ENCODE results near the gene PCNT. TPM values are rescaled to one million over a fixed set of nuclear protein-coding genes. Genes with fewer than 3 reads are reported as not detected.

PCNT gene
- total RNA-seq, 4 donors from 2014 or later = 200 to 431 (median 290) TPM

DNA sequence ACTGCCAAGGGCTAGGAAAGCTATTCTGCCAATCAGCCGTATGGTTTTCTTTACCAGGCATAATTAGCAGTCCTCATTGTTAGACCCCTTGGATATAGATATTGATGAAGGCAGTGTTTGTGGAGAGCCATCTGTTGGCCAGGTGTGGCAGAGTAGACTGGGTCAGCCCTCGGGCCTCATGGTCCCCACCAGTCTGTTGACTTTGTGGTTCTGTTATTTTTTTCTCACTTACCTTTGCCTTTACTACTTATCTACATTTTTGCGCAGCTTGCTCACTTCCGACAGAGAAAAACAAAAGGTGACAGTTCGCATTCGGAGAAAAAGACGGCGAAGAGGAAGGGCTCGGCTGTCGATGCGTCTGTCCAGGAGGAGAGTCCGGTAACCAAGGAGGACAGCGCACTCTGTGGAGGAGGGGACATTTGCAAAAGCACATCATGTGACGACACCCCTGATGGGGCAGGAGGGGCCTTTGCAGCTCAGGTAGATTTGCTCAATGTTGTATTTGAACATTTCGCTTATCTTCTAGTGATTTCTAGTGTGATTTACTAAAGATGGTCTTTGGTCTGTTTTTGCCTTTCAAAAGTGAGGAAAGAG, 2.3 kb downstream of the PCNT start:
- peaks cover 18 to 26% of the 10 kb centered on the region in 2 donors for H3K4me1 ChIP-seq
- TF ChIP-seq, protein P1, sequence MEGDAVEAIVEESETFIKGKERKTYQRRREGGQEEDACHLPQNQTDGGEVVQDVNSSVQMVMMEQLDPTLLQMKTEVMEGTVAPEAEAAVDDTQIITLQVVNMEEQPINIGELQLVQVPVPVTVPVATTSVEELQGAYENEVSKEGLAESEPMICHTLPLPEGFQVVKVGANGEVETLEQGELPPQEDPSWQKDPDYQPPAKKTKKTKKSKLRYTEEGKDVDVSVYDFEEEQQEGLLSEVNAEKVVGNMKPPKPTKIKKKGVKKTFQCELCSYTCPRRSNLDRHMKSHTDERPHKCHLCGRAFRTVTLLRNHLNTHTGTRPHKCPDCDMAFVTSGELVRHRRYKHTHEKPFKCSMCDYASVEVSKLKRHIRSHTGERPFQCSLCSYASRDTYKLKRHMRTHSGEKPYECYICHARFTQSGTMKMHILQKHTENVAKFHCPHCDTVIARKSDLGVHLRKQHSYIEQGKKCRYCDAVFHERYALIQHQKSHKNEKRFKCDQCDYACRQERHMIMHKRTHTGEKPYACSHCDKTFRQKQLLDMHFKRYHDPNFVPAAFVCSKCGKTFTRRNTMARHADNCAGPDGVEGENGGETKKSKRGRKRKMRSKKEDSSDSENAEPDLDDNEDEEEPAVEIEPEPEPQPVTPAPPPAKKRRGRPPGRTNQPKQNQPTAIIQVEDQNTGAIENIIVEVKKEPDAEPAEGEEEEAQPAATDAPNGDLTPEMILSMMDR (IDR thresholded peaks at IDR 0.05 in 4 of 5, conservative IDR thresholded peaks at IDR 0.05 in 1 of 5) = no peak
- no peak for TF ChIP-seq POLR2A (IDR thresholded peaks at IDR 0.05)
- DNase-seq = no peak
- no peak for ATAC-seq
- in situ Hi-C loops (cut with MboI; ENCODE audit: low sequenced_read_pairs in 4 of 4) = no loop called here
- no peaks in the 10 kb centered on the region for H3K9me3 ChIP-seq
- peaks cover 0 to 15% of the 10 kb centered on the region in 2 donors for H3K36me3 ChIP-seq
- no peak overlapping the region for H3K4me3 ChIP-seq
- no peaks in the 10 kb centered on the region for H3K27me3 ChIP-seq
- peak overlapping the region in 3 of 4 donors; percentile 96 to 100 (median 99) for H3K27ac ChIP-seq
- intact Hi-C loops (cut with DNase I; ENCODE audit: low total_unique reads) = loop anchor here (10.0 kb wide), 1 partner anchor 1991 kb away; the partner anchor contains the start of gene CFAP410

DNA sequence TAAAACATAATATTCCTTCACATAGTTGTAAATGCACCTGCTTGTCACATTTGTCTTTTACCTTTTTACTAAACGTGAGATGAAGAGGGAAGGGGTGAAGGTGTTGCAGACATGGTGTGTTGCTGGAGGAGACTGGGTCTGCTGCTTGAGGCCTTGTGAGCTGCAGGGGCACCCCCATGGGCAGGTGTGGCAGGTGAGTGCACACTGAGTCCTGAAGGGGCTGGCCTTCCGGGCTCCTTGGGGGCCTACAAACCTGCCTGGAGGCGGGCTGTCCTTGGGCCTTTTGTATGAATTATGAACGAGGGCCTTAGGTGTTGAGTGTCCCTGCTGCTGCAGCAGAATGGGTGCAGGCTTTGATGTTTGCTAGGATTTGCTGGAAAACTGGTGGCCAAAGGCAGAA, 3.8 kb downstream of the PCNT start:
- TF ChIP-seq, protein P1 (IDR thresholded peaks at IDR 0.05 in 4 of 5, conservative IDR thresholded peaks at IDR 0.05 in 1 of 5) = no peak
- TF ChIP-seq POLR2A (IDR thresholded peaks at IDR 0.05) = no peak
- Histone ChIP-seq H3K36me3 (peaks cover 0 to 19% of the 10 kb centered on the region in 2 donors), H3K4me3 (no peak overlapping the region), H3K9me3 (no peaks in the 10 kb centered on the region), H3K27ac (no peak overlapping the region), H3K4me1 (peaks cover 10 to 17% of the 10 kb centered on the region in 2 donors), H3K27me3 (no peaks in the 10 kb centered on the region)
- no peak for DNase-seq
- ATAC-seq = no peak
- in situ Hi-C loops (cut with MboI; ENCODE audit: low sequenced_read_pairs in 4 of 4) (no loop called here), intact Hi-C loops (cut with DNase I; ENCODE audit: low total_unique reads) (loop anchor here (1.0 to 10.0 kb wide), 2 partner anchors 11 to 1993 kb away; partner anchors contain the start of gene CFAP410)

DNA sequence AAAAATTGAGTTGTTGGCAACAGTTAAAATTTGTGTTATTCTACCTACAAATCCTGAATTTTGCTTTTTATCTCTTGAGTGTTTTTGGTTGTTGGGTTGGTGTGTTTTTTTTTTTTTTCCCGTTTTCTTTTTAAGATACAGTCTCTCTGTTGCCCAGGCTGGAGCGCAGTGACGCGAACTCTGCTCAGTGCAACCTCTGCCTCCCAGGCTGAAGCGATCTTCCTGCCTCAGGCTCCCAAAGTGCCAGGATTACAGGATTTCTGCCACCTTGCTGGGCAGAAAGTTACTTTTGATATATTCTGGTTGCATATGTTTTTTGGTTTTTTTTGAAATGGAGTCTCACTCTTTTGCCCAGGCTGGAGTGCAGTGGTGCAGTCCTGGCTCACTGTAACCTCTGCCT, 4.2 kb downstream of the PCNT start:
- no peak overlapping the region for H3K27ac ChIP-seq
- in situ Hi-C loops (cut with MboI; ENCODE audit: low sequenced_read_pairs in 4 of 4) (no loop called here), intact Hi-C loops (cut with DNase I; ENCODE audit: low total_unique reads) (loop anchor here (10.0 kb wide), 1 partner anchor 1993 kb away; the partner anchor contains the start of gene CFAP410)
- peaks cover 6 to 13% of the 10 kb centered on the region in 2 donors for H3K4me1 ChIP-seq
- H3K9me3 ChIP-seq = no peaks in the 10 kb centered on the region
- DNase-seq = no peak
- ATAC-seq = no peak
- no peak for TF ChIP-seq POLR2A (IDR thresholded peaks at IDR 0.05)
- TF ChIP-seq, protein P1 (IDR thresholded peaks at IDR 0.05 in 4 of 5, conservative IDR thresholded peaks at IDR 0.05 in 1 of 5) = no peak
- no peak overlapping the region for H3K4me3 ChIP-seq
- no peaks in the 10 kb centered on the region for H3K27me3 ChIP-seq
- H3K36me3 ChIP-seq = peaks cover 0 to 19% of the 10 kb centered on the region in 2 donors

- no peaks in the 10 kb centered on the region for H3K9me3 ChIP-seq
- no peak overlapping the region for H3K4me3 ChIP-seq
- peaks cover 0 to 24% of the 10 kb centered on the region in 2 donors for H3K36me3 ChIP-seq
- TF ChIP-seq, protein P1 (IDR thresholded peaks at IDR 0.05 in 4 of 5, conservative IDR thresholded peaks at IDR 0.05 in 1 of 5) = no peak
- TF ChIP-seq POLR2A (IDR thresholded peaks at IDR 0.05) = no peak
- ATAC-seq = no peak
- in situ Hi-C loops (cut with MboI; ENCODE audit: low sequenced_read_pairs in 4 of 4) = no loop called here
- intact Hi-C loops (cut with DNase I; ENCODE audit: low total_unique reads) = loop anchor here (10.0 kb wide), 1 partner anchor 1995 kb away; the partner anchor contains the start of gene CFAP410
- H3K4me1 ChIP-seq = peaks cover 6 to 10% of the 10 kb centered on the region in 2 donors
- no peak overlapping the region for H3K27ac ChIP-seq
- no peaks in the 10 kb centered on the region for H3K27me3 ChIP-seq
- no peak for DNase-seq
Measured at GRCh38 chr21:46329796-46330195, 5.8 kb downstream of the PCNT start.
